Activated naive CD4-positive, alpha-beta T cell treated with anti-CD3 and anti-CD28 coated beads, Interleukin-2, amount 50 U/mL, for 24 hours (primary cell): ENCODE results near the gene RPS15A.
"Not testable (repeated sequence)": the region's sequence is repeated elsewhere in the genome, so short reads cannot be mapped to it uniquely, and the experiment has no call there.

Source experiments
- H3K27ac Mint-ChIP-seq: one replicate; pipeline ENCODE4 v1.8.0; 2021; ENCODE audit warnings: mild to moderate bottlenecking, mixed read lengths
- H3K27me3 Mint-ChIP-seq: one replicate; pipeline ENCODE4 v1.8.0; 2021; ENCODE audit warnings: mixed read lengths
- H3K36me3 Mint-ChIP-seq: one replicate; pipeline ENCODE4 v1.8.0; 2021; ENCODE audit warnings: mixed read lengths
- H3K4me1 Mint-ChIP-seq: one replicate; pipeline ENCODE4 v1.8.0; 2021; ENCODE audit warnings: mixed read lengths
- H3K4me3 Mint-ChIP-seq: one replicate; pipeline ENCODE4 v1.8.0; 2021; ENCODE audit warnings: mild to moderate bottlenecking, mixed read lengths
- H3K9me3 Mint-ChIP-seq: one replicate; pipeline ENCODE4 v1.8.0; 2021; ENCODE audit warnings: mixed read lengths

Gene RPS15A

GRCh38 chr16:18780460-18781026 is 9.6 kb downstream of the RPS15A start:
- not testable (repeated sequence) for H3K27me3 Mint-ChIP-seq, H3K27ac Mint-ChIP-seq, H3K4me3 Mint-ChIP-seq, H3K9me3 Mint-ChIP-seq
- Mint-ChIP-seq H3K4me1 (peaks cover 18% of the 10 kb centered on the region), H3K36me3 (peaks cover 18% of the 10 kb centered on the region)

DNA sequence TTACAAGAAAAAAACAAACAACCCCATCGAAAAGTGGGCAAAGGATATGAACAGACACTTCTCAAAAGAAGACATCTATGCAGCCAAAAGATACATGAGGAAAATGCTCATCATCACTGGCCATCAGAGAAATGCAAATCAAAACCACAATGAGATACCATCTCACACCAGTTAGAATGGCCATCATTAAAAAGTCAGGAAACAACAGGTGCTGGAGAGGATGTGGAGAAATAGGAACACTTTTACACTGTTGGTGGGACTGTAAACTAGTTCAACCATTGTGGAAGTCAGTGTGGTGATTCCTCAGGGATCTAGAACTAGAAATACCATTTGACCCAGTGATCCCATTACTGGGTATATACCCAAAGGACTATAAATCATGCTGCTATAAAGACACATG is 12.5 kb downstream of the RPS15A start:
- H3K9me3 Mint-ChIP-seq, H3K4me3 Mint-ChIP-seq, H3K27me3 Mint-ChIP-seq, H3K36me3 Mint-ChIP-seq, H3K27ac Mint-ChIP-seq, H3K4me1 Mint-ChIP-seq: not testable (repeated sequence)

- H3K4me1 Mint-ChIP-seq, H3K9me3 Mint-ChIP-seq, H3K4me3 Mint-ChIP-seq, H3K36me3 Mint-ChIP-seq, H3K27ac Mint-ChIP-seq, H3K27me3 Mint-ChIP-seq: not testable (repeated sequence)
These were observed 13.8 kb downstream of the RPS15A start for GRCh38 chr16:18776334-18776733.

GRCh38 chr16:18774651-18775050 is 15.5 kb downstream of the RPS15A start:
- not testable (repeated sequence) for H3K27ac Mint-ChIP-seq, H3K4me1 Mint-ChIP-seq, H3K27me3 Mint-ChIP-seq, H3K9me3 Mint-ChIP-seq, H3K4me3 Mint-ChIP-seq, H3K36me3 Mint-ChIP-seq

DNA sequence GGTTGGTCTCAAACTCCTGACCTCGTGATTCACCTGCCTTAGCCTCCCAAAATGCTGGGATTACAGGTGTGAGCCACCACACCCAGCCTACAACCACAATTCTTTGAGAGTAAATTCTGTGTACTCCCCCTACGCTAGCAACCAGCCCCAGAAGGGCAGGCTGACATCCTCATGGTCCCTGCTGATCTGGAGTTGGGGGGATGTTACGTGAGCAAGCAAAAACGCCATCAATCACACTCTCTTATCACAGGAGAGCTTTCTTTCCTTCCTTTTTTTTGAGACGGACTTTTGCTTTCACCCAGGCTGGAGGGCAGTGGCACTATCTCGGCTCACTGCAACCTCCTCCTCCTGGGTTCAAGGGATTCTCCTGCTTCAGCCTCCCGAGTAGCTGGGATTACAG is 18.0 kb downstream of the RPS15A start:
- not testable (repeated sequence) for H3K4me1 Mint-ChIP-seq, H3K4me3 Mint-ChIP-seq, H3K9me3 Mint-ChIP-seq, H3K27me3 Mint-ChIP-seq, H3K27ac Mint-ChIP-seq, H3K36me3 Mint-ChIP-seq

GRCh38 chr16:18770336-18770962 is 19.7 kb downstream of the RPS15A start:
- not testable (repeated sequence) for H3K4me3 Mint-ChIP-seq, H3K27ac Mint-ChIP-seq, H3K4me1 Mint-ChIP-seq

GRCh38 chr16:18767217-18767616 is 22.9 kb downstream of the RPS15A start:
- not testable (repeated sequence) for H3K4me3 Mint-ChIP-seq, H3K4me1 Mint-ChIP-seq, H3K27me3 Mint-ChIP-seq, H3K27ac Mint-ChIP-seq, H3K36me3 Mint-ChIP-seq, H3K9me3 Mint-ChIP-seq

More at GRCh38 chr16:18770336-18770962, 19.7 kb downstream of the RPS15A start:
- H3K36me3 Mint-ChIP-seq, H3K27me3 Mint-ChIP-seq, H3K9me3 Mint-ChIP-seq: not testable (repeated sequence)

DNA sequence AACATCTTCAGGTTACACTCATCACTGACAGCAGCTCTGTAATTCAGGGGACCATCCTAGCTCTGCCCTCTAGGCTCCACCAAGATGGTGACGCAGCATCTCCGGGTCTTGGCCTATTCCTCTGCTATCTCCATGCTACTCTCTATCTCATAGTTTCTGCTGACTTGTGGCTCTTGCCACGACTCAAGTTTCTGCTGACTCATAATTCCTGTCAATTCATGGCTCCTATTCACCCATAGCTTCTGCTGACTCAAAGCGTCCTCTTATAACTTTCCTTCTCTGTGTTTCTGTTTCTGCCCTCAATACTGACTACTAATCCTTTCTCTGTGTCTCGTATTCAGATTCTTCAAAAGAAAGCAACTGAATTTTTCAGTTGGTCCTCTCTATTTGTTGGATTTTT is 27.4 kb downstream of the RPS15A start:
- not testable (repeated sequence) for H3K4me1 Mint-ChIP-seq, H3K36me3 Mint-ChIP-seq, H3K27me3 Mint-ChIP-seq, H3K27ac Mint-ChIP-seq, H3K4me3 Mint-ChIP-seq, H3K9me3 Mint-ChIP-seq

DNA sequence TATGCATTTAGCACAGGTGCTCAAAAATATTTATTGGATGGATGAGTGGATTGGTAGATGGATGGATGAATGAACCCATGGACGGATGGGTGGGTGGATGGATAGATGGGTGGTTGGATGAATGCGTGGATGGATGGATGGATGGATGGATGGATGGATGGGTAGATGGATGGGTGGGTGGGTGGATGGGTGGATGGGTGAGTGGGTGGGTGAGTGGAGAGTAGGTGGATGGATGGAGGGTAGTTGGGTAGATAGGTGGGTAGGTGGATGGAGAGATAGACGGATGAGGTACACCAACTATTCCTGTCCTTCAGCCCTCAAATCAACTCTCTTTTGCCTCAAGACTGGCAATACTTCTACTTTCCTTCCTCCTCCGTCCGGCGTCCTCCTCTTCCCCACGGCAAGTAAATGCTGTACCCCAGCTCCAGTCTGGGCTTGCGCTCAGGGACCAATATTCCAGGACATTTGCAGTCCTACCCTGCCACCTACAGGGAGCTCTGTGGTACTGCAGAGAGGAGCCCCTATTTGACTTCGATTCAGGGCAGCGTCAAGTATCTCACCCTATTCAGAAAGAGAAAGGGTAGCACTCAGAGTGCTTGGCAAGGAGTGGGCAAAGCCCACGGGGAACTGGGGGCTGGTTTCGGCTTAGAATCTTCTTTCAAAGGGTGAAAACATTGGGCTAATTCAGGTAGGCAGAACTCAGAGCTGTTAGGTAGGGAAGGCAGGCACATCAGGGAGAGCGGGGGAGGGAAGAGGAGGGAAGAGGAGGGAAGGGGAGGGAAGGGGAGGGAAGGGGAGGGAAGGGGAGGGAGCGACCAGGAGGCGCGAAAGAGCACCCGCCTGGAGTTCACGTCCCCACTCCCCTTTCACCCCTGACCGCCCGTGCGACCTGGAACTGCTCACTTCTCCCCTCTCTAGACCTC is 30.3 kb downstream of the RPS15A start:
- H3K27me3 Mint-ChIP-seq, H3K4me3 Mint-ChIP-seq, H3K36me3 Mint-ChIP-seq, H3K27ac Mint-ChIP-seq, H3K9me3 Mint-ChIP-seq: not testable (repeated sequence)
- H3K4me1 Mint-ChIP-seq = peaks cover 16% of the 10 kb centered on the region

GRCh38 chr16:18757960-18758660 is 32.0 kb downstream of the RPS15A start:
- not testable (repeated sequence) for H3K4me3 Mint-ChIP-seq, H3K36me3 Mint-ChIP-seq, H3K9me3 Mint-ChIP-seq, H3K27ac Mint-ChIP-seq, H3K27me3 Mint-ChIP-seq
- H3K4me1 Mint-ChIP-seq = peaks cover 16% of the 10 kb centered on the region

DNA sequence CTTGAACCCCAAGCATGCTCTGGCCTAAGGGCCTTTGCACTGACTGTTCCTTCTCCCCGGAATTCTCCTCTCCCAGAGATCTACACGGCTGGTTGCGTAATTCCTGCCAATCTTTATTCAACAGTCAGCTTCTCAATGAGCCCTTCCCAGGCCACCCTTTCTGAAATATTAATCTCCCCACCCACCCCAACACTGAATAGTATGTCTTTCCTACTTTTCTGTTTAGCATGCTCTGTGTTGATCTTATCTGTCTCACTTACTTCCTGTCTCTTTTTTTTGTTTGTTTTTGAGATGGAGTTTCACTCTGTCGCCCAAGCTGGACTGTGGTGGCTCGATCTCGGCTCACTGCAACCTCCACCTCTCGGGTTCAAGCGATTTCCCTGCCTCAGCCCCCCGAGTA is 33.5 kb downstream of the RPS15A start:
- peaks cover 16% of the 10 kb centered on the region for H3K4me1 Mint-ChIP-seq
- H3K4me3 Mint-ChIP-seq, H3K36me3 Mint-ChIP-seq, H3K27ac Mint-ChIP-seq, H3K27me3 Mint-ChIP-seq, H3K9me3 Mint-ChIP-seq: not testable (repeated sequence)

DNA sequence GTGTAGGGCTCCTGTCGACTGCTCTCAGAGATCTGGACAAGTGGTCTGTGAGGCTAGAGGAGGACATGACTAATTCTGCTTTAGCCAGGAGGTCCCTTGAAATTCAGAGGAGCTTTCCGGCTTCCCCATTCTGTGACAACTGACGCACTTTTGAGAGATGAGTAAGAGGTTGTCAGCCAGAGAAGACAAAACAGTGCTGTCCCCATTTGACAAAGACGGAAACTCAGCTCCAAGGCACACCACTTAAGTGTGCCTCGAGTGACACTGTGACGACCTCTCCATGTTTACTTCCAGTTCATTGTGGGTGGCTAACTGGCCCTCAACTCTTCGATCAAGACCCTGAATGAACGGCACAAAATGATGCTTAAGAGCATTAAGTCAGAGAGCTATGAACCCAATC is 47.3 kb downstream of the RPS15A start:
- not testable (repeated sequence) for H3K4me1 Mint-ChIP-seq, H3K36me3 Mint-ChIP-seq, H3K4me3 Mint-ChIP-seq, H3K27me3 Mint-ChIP-seq, H3K27ac Mint-ChIP-seq, H3K9me3 Mint-ChIP-seq

DNA sequence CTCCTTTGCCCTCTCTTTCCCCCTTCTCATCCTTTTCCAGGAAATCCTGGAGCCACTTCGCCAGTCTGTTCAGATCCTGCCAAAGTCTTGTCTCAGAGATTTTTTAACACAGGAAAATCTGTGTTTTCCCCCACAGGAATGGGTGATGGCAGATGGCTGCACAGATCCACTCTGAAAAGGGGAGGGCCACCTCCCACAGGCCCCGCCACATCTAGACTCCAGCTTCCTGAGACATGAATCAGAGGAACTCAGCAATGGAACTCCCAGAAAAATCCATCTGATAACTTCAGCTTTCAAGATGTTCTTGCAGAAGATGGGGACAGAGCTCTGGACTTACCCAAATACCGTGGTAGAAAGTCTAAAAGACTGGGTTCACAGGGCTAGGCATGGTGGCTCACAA is 50.1 kb downstream of the RPS15A start:
- not testable (repeated sequence) for H3K4me3 Mint-ChIP-seq, H3K9me3 Mint-ChIP-seq, H3K36me3 Mint-ChIP-seq, H3K27ac Mint-ChIP-seq, H3K4me1 Mint-ChIP-seq, H3K27me3 Mint-ChIP-seq

- not testable (repeated sequence) for H3K4me1 Mint-ChIP-seq, H3K27me3 Mint-ChIP-seq, H3K9me3 Mint-ChIP-seq, H3K27ac Mint-ChIP-seq, H3K36me3 Mint-ChIP-seq, H3K4me3 Mint-ChIP-seq
These were observed 51.4 kb downstream of the RPS15A start for GRCh38 chr16:18738768-18739167.

GRCh38 chr16:18734279-18734678 is 55.9 kb downstream of the RPS15A start:
- H3K4me3 Mint-ChIP-seq, H3K4me1 Mint-ChIP-seq, H3K9me3 Mint-ChIP-seq, H3K27me3 Mint-ChIP-seq, H3K36me3 Mint-ChIP-seq: not testable (repeated sequence)
- H3K27ac Mint-ChIP-seq = peak overlapping the region; percentile 41
